ENCODE data around the gene RABGAP1. TPM values are rescaled to one million over a fixed set of nuclear protein-coding genes. Genes with fewer than 3 reads are reported as not detected.

Gene RABGAP1
- total RNA-seq, 1 donor from 2014 or later: 43.1 TPM

DNA sequence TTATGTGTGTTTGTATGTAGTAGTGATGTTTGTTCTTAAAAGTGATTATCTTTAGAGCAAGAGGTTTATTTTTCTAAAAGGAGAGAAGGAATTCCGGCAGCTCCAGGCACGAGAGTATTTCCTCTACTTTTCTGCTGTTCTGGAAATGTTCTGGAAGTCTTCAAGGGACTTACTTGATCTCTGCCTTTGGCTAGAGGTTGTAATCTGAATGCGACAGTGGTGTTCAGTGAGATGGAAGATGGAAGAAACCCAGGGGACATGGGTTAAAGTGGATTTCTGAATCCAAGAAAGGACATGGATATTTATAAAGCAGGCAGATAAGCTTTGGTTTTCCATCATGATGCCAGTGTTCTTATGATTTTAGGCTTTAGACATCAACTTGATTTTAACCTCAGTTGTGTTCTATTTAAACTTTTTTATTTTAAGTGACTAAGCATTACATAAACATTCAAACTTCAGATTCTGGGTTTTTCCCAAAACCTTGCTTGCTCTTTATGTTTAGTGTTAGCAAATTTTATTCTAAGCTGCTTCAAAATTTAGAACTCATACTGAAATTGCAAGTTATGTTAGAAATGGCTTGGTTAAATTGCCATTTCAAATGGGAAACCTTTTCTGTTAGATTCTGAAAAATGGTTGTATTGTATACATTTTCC is 96.2 kb downstream of the RABGAP1 start:
- DNase-seq (no peak), ATAC-seq (ENCODE audit: poor library complexity) (peak; percentile 42)
- intact Hi-C loops (cut with DNase I): no loop called here

DNA sequence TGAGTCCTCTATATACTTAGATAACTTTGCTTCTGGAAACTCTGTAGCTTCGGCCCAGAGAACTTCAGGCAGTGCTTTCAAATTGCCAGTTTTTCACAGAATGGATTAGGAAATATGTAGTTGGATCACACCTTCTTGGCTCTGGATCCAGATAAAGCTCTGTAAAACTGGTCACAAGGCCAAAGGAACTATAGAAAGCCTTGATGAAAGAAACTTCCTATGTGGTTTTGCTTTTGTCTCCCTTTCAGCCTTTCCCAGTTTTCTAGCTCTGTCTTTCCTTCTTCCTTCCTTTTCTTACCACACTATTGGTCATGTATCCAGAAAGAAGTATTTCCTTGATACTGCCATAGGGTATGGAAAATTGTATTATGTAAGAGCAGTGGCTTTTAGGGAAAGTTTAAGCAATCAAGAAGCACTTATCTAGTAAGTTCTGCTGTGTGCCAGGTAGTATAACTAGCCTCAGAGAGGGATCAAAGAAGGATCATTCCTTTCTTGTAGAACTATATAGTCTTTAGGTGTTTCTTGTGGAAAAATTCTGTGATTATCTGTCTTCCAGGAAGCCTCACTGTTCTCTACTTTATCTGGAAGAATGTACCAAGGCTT is 98.9 kb downstream of the RABGAP1 start:
- intact Hi-C loops (cut with DNase I): no loop called here
- no peak for ATAC-seq (ENCODE audit: poor library complexity)
- DNase-seq: no peak

DNA sequence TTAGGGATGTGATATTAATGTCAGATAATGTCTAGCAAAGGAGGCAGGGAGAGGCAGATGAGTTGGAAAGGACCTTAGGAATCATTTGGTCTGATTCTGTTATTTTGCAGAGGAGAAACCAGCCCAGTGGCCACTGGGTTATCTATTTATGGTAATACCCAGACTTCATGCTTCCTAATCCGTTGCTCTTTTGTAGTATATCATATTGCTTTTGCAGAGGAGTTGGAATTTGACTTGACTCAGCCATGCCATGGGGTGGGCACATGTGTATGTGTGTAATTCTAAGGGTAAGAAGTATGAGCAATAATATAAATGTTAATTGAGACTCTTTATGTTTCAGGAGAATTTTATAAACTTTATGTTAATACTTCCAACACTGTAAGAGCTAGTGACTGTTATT is 100.0 kb downstream of the RABGAP1 start:
- ATAC-seq (ENCODE audit: poor library complexity): no peak
- intact Hi-C loops (cut with DNase I): no loop called here
- DNase-seq: no peak

DNA sequence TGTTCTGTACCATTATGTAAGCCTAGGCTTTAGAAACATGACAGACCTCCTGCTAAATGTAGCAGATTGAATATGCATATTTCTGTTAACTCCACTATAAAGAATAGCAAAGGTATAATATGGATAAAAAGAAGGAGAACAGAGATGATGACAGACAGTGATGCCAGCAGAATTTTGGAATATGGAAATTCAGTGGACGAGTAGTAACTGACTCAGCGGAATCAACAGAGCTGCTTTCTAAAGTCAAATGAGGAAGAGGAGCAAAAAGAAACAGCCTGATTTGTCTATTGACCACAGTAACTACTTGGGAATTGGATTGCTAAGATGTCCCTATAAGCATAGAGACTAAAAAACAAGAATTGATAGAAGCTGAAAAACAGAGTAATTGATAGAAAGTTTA is 100.7 kb downstream of the RABGAP1 start:
- intact Hi-C loops (cut with DNase I): no loop called here
- DNase-seq (no peak), ATAC-seq (ENCODE audit: poor library complexity) (no peak)

DNA sequence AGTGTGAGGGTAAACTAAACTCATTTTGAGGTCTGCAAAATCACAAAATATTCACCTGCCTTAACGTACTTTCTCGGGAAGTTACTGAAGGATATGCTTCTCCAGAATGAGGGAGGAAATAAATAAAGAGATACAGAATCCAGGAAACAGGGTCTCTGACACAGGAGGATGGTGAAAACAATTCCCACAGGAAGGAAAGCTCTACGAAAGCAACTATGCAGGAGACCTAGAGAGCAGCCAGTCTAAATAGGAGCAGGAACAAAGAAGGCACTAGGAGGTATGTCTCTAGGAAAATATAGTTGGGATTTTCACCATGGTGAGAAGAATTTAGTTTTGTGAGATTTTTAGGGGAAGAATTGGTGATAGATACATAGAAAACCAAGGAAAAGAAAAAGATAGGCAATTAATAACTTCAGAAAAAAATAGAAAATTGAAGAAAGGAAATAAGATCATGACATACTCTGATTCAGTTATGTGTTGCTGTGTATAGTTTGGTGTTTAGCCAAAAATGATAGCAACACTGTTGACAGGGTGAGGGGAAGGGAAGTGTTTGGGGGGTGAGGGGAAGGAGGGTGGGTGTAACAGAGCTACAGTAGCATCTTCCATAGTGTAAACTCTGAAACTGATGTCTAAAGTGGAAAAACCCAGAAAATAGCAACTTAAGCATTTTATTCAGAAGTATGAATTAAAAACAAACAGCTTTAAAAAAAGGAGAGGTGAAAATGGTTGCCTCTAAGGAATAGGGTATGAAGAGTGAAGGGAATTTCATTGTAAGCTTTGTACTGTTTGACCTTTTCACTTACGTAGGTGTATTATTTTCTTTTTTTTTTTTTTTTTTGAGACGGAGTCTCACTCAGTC is 102.5 kb downstream of the RABGAP1 start:
- intact Hi-C loops (cut with DNase I): no loop called here
- no peak for ATAC-seq (ENCODE audit: poor library complexity)
- no peak for DNase-seq

DNA sequence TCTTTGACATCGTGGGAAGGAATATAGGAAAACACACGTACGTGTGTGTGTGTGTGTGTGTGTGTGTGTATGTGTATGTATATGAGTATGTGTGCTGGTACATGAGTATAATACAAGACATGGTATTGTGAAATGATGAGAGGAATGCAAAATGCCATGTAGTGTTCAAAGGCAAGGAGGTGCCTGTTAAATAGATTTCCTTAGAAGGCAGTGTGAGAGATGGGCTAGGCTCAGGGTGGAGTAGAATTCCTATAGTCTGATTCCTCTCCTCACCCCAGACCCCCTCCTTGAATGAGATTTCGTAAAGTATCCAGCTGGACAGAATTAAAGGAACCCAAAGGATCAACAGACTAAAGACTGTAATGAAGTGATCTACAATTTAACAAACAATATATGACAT is 103.8 kb downstream of the RABGAP1 start:
- ATAC-seq (ENCODE audit: poor library complexity): no peak
- no peak for DNase-seq

DNA sequence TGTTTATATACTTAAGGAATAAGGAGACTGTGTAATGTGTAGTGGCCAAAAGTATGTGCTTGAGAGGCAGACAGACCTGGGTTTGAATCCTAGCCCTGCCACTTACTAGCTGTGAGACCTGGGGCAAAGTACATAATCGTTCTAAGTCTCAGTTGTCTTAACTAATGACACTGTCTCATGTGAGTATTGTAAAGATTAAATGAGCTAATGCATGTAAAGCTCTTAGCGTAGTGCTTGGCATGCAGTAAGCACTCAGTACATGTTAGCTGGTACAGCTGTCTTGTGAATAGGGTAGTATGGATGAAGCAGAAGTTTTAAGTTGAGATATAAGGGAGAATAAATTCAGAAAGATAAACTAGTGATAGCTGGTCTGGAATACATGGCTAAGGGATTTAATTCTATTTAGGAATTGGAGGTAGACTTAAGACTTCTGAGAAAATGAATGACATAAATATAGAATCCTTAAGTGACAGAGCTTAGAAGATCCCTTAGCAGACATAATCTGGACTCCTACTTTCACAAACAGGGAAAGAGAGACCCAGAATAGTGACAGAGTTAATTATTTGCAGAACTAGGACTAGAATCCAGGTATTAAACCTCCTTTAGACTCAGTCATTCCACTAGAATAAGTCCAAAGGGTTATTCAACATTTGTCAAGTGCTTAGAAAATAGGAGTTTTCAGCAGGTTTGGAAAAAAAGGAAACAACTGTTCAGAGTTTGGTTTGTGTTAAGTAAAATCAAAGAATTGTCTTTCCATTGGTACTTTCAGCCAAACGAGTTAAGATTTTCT is 105.8 kb downstream of the RABGAP1 start:
- ATAC-seq (ENCODE audit: poor library complexity) (no peak), DNase-seq (no peak)
- intact Hi-C loops (cut with DNase I): no loop called here

More for the DNA sequence above, 103.8 kb downstream of the RABGAP1 start:
- intact Hi-C loops (cut with DNase I): no loop called here

DNA sequence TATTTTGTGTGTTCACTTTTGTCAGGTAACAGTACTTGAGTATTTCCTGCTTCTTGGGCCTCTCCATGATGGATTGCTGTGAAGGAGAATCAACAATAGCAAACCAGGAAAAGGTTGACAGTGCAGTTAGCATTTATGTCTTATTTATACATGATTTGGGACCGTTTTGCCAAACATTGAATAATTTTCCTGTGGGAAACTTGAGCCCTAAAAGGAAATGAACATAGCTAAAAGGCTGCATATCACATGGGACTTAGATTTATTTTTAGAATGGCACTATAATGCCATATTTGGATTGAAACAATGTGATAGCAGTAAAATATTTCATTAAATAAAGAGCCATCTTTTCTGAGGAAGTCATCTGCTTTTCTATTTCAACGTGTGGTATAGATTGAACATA is 107.9 kb downstream of the RABGAP1 start:
- ATAC-seq (ENCODE audit: poor library complexity) (peak; percentile 23), DNase-seq (no peak)
- intact Hi-C loops (cut with DNase I): no loop called here

DNA sequence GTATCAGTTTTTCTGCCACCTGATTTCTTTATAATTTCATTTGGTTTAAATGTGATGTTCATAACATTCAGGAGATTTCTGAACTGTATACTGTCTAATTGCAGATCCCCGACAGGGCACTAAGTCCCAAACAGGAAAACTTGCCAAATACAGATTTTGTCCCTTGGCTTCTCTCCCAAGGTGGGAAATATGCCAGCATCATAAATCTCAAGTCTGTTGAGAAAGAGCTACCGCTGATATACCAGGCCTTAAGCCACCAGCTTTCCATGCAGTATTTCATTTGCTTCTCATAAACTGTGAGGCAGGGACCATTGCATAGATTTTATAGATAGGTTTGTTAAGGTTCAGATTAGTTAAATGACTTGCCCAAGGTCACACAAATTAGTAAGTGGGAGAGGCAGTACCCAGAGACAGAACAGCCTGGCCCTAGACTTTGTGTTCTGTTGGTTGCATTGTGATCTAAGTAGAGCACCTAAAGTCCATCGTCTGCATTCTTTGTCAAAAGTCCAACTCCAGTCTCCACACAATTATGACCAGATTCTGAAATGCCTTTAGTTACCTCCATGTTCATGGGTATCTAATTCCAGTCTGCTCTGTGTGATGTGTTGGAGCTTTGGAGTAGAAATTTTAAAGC is 108.9 kb downstream of the RABGAP1 start:
- intact Hi-C loops (cut with DNase I): no loop called here
- DNase-seq (no peak), ATAC-seq (ENCODE audit: poor library complexity) (peak; percentile 64)

DNA sequence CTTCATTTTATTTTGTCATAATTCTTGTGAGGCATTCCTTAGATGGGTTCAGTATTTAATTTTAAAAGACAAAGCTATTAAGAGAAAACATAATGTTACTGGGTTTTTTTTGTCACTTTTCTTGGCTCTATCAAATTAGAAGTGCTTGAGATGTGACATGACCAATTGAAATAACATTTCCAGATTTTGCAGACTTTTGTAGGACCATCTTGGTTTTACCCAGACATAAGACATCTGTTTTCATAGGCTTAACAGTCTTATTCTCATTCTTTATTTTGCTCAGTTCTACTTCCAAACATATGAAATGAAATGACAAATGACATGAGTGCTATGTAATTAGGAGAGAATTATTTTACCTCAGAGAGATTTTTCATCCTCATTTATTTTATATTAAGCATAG is 112.2 kb downstream of the RABGAP1 start:
- ATAC-seq (ENCODE audit: poor library complexity): no peak
- intact Hi-C loops (cut with DNase I): no loop called here
- no peak for DNase-seq

DNA sequence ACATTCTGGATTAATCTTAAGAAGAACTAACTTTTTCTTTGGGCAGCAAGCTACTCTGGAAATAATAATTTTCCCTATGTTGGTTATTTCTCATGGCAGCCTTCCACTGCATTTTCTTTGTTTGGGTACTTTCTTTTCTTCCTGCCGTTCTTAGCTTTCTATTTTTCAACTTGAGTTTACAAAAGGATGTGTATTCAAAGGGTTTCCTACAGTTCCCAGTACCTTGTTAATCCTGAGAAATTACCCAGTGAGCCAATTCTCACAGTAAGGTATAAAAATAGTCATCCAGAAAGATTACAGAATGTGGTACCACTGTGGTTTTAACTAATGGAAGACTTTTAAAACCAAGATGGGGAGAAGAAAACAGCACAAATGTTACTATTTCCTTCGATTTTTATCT is 112.9 kb downstream of the RABGAP1 start:
- ATAC-seq (ENCODE audit: poor library complexity) (no peak), DNase-seq (no peak)
- intact Hi-C loops (cut with DNase I): no loop called here

DNA sequence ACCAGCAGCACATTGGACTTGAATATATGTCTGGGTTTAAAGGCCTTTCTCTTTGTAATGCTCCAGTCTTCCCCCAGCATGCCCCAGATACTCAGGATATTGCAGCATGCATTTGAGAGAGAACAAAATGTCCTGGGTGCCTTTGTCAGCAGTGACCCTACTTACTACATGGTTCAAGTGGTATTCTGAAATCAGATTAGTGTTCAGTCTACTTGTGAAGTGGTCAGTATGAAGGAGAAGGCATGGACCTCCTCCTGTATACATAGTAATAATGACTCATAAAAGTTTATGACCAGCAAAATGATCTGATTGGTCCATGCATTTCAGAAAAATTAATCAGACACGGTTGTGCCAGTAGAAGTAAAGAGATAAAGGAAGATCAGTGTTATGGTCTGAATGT is 118.0 kb downstream of the RABGAP1 start:
- intact Hi-C loops (cut with DNase I): no loop called here
- DNase-seq: no peak
- ATAC-seq (ENCODE audit: poor library complexity): peak; percentile 38

DNA sequence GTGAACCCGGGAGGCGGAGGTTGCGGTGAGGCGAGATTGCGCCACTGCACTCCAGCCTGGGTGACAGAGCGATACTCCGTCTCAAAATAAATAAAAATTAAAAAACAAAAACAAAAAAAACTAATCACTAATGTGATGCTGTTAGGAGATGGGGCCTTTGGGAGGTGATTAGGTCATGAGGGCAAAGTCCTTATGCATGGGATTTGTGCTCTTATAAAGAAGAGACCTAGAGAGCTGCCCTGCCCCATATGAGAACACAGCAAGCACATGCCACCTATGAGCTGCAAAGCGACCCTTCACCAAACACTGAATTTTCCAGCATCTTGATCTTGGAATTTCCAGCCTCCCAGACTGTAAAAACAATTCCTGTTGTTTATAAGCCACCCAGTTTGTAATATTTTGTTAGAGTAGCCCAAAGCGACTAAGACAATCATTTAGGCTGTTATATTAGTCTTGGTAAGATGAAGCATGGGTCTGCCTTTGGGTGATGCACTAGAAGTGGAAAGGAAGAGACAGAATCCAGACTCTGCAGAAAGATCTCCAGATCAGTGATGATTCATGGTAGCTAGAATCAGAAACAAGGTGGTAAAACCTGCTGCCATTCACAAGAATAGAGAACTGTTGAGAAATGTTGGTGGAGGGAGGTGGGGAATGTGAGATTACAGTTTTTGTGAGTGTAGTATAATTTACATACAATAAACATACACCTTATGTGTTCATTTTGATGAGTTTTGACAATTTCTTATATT is 118.8 kb downstream of the RABGAP1 start:
- DNase-seq (no peak), ATAC-seq (ENCODE audit: poor library complexity) (no peak)
- intact Hi-C loops (cut with DNase I): no loop called here

DNA sequence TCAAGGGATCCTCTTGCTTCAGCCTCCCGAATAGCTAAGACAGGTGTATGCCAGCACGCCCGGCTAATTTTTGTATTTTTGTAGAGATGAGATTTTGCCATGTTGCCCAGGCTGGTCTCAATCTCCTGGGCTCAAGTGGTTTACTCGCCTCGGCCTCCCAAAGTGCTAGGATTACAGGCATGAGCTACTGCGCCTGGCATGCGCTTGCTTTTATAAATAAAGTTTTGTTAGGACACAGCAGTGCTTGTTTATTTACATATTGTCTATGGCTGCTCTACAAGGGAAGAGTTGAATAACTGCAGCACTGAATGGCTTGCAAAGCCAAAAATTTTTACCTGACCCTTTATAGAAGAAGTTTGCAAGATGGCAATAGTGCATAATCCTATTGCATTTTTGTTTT is 120.4 kb downstream of the RABGAP1 start:
- ATAC-seq (ENCODE audit: poor library complexity) (no peak), DNase-seq (no peak)
- intact Hi-C loops (cut with DNase I): no loop called here

DNA sequence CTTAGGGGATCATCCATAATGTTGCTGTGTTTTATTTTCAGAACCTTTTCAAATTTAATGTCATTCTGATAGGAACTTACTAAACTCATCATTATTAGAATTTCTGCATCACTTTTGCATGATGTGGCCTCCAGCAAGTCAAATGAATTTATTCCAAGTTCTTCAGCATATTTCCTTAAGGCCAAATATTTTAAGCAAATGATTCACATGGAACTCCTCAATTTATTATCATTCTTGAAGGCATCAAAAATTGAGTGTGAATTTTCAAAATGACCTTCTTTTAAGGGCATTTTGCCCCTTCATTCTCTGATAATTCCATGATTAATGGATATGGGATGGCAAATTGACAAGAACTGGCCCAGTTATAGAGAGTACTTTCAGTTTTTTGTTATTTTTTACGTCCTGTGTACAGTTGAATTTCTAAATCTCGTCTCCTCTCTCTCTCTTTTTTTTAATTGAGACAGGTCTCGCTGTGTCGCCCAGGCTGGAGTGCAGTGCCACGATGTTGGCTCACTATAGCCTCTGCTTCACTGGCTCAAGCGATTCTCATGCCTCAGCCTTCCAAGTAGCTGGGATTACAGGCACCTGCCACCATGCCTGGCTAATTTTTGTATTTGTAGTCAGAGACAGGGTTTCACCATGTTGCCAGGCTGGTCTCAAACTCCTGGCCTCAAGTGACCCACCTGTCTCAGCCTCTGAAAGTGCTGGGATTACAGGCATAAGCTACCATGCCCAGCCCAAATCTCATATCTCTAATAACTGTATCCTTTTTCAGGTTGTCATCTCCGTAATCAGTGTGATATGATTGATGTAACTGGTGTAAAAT is 121.7 kb downstream of the RABGAP1 start:
- ATAC-seq (ENCODE audit: poor library complexity): no peak
- intact Hi-C loops (cut with DNase I): no loop called here
- DNase-seq: no peak

DNA sequence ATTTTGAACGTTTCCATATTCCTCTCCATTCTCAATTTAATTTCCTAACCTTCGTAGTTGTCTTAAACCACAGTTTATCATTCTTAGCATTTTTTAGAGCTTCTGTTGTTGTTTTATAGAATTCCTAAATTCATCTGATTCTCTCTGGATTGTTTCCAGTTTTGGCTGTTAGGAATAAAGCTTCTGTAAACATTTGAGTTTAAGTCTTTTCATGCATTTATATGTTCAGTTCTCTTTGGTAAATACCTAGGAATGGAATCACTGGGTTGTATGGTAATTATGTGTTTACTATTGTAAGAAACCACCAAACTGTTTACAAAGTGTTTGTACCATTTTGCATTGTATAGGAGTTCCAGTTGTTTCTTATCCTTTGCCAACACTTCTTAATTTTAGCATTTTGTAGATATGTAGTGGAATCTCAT is 122.4 kb downstream of the RABGAP1 start:
- ATAC-seq (ENCODE audit: poor library complexity) (no peak), DNase-seq (no peak)
- intact Hi-C loops (cut with DNase I): no loop called here

DNA sequence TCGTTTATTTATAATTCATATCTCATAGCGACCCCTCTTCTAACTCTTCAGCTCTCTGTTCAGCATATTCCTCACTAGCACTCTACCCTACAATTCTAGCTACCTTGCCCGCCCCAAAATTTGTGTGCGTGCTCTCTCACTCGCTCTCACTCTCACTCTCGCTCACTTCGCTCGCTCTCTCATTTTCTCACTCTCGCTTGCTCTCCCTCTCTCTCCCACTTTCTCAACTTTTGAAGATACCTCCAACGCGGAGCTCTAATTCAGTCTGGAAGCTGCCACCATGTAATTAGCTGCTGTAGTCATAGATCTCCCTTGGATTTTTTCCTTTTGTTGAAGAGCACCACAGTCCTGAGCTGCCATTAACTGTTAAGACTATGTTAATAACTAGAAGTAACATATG is 123.1 kb downstream of the RABGAP1 start:
- no peak for ATAC-seq (ENCODE audit: poor library complexity)
- intact Hi-C loops (cut with DNase I): no loop called here

More for the DNA sequence above, 123.1 kb downstream of the RABGAP1 start:
- no peak for DNase-seq
